Memory B cell (primary cell): ENCODE measurements around the gene CD86.
A peak's percentile ranks its signal among the peaks of the same experiment; 100 is the strongest.
"Not testable (repeated sequence)": the region's sequence is repeated elsewhere in the genome, so short reads cannot be mapped to it uniquely, and the experiment has no call there.

ENCODE experiments used
- ATAC-seq: fragments of 150-1000 bp; cut with Tn5 transposase; 2 replicates; pipeline ENCODE4 v1.10.0; 2021; ENCODE audit warnings: low read depth, mild to moderate bottlenecking, moderate library complexity
- DNase-seq, 2 donors: peaks; one replicate each; pipeline ENCODE4 v3.0.0; 2022; ENCODE audit warnings: low spot score in 2 of 2
- H3K27ac Mint-ChIP-seq: one replicate; pipeline ENCODE4 v1.8.0; 2022; ENCODE audit warnings: mild to moderate bottlenecking, moderate library complexity, mixed read lengths
- H3K27me3 Mint-ChIP-seq: one replicate; pipeline ENCODE4 v1.8.0; 2022; ENCODE audit warnings: mixed read lengths
- H3K36me3 Mint-ChIP-seq: one replicate; pipeline ENCODE4 v1.8.0; 2022; ENCODE audit warnings: mild to moderate bottlenecking, mixed read lengths
- H3K4me1 Mint-ChIP-seq: one replicate; pipeline ENCODE4 v1.8.0; 2022; ENCODE audit warnings: mixed read lengths
- H3K4me3 Mint-ChIP-seq: one replicate; pipeline ENCODE4 v1.8.0; 2022; ENCODE audit warnings: mild to moderate bottlenecking, moderate library complexity, mixed read lengths
- H3K9me3 Mint-ChIP-seq: one replicate; pipeline ENCODE4 v1.8.0; 2022; ENCODE audit warnings: mixed read lengths

CD86 gene

DNA sequence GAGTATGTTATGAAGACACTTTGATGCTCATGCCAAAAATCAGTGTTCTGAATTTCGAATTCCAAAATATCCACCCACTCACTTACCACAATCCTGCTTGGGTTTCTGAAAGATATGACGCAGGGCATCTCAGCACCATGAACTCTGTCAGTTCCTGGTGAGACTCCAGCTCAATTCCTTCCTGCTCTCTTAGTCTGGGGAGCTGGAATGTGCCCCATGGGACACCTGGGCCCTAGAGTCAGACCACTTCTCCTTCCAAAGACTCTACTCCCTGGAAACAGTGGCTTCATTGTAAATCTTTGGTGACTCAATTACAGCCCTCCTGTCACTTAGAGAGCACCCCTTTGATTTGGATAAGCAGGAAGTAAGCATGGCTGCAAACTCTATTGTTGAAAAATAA lies 50.5 kb downstream of the CD86 start:
- no peaks in the 10 kb centered on the region for H3K9me3 Mint-ChIP-seq
- H3K27ac Mint-ChIP-seq = no peak overlapping the region
- no peaks in the 10 kb centered on the region for H3K27me3 Mint-ChIP-seq
- DNase-seq (no peak), ATAC-seq (no peak)
- H3K36me3 Mint-ChIP-seq = peaks cover 16% of the 10 kb centered on the region
- peaks cover 17% of the 10 kb centered on the region for H3K4me1 Mint-ChIP-seq
- no peak overlapping the region for H3K4me3 Mint-ChIP-seq

DNA sequence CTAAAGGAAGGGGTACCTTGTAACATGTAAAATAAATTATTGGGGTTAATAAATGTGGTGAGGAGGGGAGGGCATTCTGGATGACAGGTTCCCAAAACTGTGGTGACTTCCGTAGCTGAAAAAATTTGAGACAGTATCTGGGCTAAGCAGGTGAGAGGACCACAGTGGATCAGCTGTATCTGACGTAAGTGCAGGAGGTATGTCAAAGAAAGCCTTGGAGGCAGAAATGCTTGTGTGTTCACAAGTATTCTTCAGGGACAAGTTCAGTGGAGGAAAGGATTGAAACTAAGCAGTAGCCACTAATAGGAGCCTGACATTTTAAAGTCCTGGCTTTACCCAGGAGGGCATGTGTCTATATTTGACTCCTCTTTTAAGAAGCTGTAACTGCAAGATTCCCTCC lies 52.0 kb downstream of the CD86 start:
- H3K36me3 Mint-ChIP-seq = peaks cover 22% of the 10 kb centered on the region
- H3K4me3 Mint-ChIP-seq = no peak overlapping the region
- peaks cover 9% of the 10 kb centered on the region for H3K4me1 Mint-ChIP-seq
- DNase-seq = no peak
- H3K27ac Mint-ChIP-seq = no peak overlapping the region
- no peaks in the 10 kb centered on the region for H3K9me3 Mint-ChIP-seq
- ATAC-seq = no peak
- H3K27me3 Mint-ChIP-seq = no peaks in the 10 kb centered on the region

DNA sequence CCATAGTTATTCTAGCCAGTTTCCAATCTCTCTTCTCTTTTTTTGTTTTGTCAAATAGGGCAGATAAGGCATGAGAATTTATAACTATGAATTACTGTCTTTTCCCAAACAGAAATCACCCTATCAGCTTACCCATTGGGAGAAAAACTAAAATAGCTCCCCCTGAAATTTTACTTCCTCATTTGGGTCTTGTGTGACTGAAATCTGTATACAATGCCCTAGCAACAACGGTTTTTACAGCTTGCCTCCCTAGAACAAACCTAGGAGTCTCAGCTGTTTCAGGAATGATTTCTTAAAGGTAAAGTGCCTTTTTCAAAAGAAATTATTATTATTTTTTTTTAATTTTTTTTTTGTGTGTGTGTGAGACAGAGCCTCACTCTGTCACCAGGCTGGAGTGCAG lies 56.8 kb downstream of the CD86 start:
- Mint-ChIP-seq H3K27ac (no peak overlapping the region), H3K27me3 (no peaks in the 10 kb centered on the region), H3K9me3 (no peaks in the 10 kb centered on the region), H3K36me3 (peaks cover 18% of the 10 kb centered on the region), H3K4me1 (peaks cover 8% of the 10 kb centered on the region), H3K4me3 (no peak overlapping the region)
- ATAC-seq (peak; percentile 52), DNase-seq (no peak)

DNA sequence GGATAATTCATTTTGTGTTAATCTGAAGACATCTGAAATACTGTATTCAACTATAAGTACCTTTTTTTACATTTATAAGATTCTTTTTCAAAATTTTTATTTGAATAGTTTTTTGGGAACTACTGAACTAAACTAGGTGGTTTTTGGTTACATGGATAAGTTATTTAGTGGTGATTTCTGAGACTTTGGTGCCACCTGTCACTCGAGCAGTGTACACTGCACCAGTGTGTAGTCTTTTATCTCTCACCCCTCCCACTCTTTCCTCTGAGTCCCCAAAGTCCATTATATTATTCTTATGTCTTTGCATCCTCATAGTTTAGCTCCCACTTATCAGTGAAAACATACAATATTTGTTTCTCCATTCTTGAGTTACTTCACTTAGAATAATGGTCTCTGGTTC lies 57.6 kb downstream of the CD86 start:
- Mint-ChIP-seq H3K36me3 (peaks cover 17% of the 10 kb centered on the region), H3K27ac (no peak overlapping the region), H3K27me3 (no peaks in the 10 kb centered on the region), H3K4me1 (peaks cover 8% of the 10 kb centered on the region), H3K9me3 (no peaks in the 10 kb centered on the region), H3K4me3 (no peak overlapping the region)
- DNase-seq (no peak), ATAC-seq (no peak)

DNA sequence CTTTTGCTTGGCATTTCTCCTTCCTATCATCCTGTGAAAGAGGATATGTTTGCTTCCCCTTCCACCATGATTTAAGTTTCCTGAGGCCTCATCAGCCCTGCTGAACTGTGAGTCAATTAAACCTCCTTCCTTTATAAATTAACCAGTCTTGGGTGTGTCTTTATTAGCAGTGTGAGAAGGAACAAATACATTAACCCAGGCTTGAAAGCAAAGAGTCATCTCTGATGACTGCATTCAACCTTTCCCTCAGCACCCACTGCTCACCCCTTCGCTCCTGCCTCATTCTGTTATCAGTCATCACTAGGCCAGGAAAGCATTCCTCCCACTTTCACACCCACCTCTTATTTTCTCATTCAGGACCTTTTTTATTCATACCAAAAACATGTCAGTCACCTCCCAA lies 68.7 kb downstream of the CD86 start:
- H3K9me3 Mint-ChIP-seq = peaks cover 17% of the 10 kb centered on the region
- no peak overlapping the region for H3K27ac Mint-ChIP-seq
- H3K27me3 Mint-ChIP-seq = no peaks in the 10 kb centered on the region
- H3K4me1 Mint-ChIP-seq = no peaks in the 10 kb centered on the region
- no peak overlapping the region for H3K4me3 Mint-ChIP-seq
- peaks cover 42% of the 10 kb centered on the region for H3K36me3 Mint-ChIP-seq
- ATAC-seq (no peak), DNase-seq (no peak)

DNA sequence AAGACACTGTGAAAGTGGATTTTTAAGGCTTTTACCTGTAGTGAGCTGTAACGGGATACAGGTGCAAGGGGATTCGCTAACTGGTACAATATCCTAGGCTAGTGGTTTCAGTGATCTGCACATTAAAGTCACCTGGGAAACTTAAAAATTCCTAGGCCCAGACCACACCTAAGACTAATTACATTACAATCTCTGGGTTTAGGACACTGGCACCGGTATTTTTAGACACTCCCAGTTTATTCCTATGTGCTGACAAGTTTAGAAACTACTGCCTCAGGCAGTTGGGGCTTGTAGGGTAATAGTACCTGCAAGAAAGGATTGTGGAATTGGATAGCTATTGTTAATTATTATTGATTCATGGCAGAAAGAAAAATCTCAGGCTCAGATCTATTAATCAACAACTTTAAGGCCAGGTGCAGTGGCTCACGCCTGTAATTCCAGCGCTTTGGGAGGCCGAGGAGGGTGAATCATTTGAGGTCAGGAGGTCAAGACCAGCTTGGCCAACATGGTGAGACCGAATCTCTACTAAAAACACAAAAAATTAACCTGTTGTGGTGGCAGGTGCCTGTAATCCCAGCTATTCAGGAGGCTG lies 77.9 kb downstream of the CD86 start:
- no peaks in the 10 kb centered on the region for H3K4me1 Mint-ChIP-seq
- no peak for DNase-seq
- no peak overlapping the region for H3K27ac Mint-ChIP-seq
- no peak for ATAC-seq
- peaks cover 2% of the 10 kb centered on the region for H3K9me3 Mint-ChIP-seq
- H3K36me3 Mint-ChIP-seq = no peaks in the 10 kb centered on the region
- no peak overlapping the region for H3K4me3 Mint-ChIP-seq
- no peaks in the 10 kb centered on the region for H3K27me3 Mint-ChIP-seq

DNA sequence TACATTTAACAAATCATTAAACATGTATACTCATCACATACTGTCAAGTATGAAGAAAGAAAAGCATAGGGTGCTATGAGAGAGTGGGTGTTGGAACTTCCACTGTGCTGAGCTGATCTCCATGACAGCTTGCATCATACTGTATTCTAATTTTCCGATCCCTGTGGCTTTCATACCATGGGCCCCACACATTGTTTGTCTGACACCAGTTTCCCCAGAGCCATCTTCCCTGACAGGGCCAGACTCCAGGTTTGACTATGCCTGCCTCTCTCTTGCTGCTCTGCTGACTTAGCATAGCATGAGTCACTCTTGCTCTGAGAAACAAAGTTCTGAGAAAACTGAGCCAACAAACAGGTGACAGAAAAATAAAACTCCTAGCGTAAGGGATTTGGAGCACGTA lies 91.3 kb downstream of the CD86 start:
- DNase-seq = no peak
- no peaks in the 10 kb centered on the region for H3K27me3 Mint-ChIP-seq
- no peak overlapping the region for H3K27ac Mint-ChIP-seq
- ATAC-seq = no peak
- no peaks in the 10 kb centered on the region for H3K4me1 Mint-ChIP-seq
- H3K36me3 Mint-ChIP-seq = peaks cover 3% of the 10 kb centered on the region
- H3K9me3 Mint-ChIP-seq = no peaks in the 10 kb centered on the region
- no peak overlapping the region for H3K4me3 Mint-ChIP-seq

DNA sequence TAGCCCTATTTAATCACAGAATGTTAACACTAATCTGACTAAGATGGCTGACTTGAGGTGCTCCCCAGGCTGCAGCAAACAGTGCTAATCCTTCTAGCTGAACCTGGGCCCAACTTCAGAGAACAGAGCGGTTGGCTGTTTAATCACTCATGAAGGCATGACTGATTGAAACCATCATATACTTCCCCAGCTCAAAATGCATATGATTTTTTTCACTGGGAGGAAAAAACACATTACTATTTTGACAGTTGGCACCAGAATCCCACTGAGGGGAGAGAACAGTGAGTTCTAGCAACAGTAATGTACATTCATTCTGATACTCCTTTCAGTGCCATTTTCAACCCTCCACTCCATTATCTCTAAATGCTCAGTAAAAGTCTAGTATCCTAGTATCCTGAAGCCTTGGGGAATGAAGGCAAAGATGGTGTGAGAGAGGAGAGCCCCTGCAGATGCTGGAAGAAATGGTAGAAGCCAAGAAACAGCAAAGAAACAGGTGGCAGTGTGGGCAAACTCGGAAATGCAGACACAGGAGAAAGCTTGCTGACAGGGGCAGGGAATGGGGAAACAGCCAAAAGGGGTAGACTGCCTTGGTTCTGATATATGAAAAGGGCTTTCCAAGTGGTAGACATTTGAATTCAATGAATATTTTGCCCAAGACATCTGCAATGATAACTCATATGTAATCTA lies 93.9 kb downstream of the CD86 start:
- H3K27ac Mint-ChIP-seq = no peak overlapping the region
- no peaks in the 10 kb centered on the region for H3K4me1 Mint-ChIP-seq
- H3K27me3 Mint-ChIP-seq = no peaks in the 10 kb centered on the region
- peaks cover under 1% of the 10 kb centered on the region for H3K36me3 Mint-ChIP-seq
- DNase-seq (no peak), ATAC-seq (no peak)
- no peaks in the 10 kb centered on the region for H3K9me3 Mint-ChIP-seq
- no peak overlapping the region for H3K4me3 Mint-ChIP-seq

DNA sequence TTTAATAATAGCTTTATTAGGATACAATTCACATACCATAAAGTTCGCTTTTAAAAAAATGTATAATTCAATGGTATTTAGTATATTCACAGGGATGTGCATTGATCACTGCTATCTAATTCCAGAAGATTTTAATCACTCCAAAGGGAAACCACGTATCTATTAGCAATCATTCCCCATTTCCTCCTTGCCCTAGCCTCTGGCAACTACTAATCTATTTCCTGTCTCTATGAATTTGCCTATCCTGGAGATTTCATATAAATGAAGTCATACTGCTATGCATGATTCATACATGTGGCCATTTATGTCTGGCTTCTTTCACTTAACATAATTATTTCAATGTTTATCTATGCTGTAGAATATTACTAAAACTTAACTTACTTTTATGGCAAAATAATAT lies 96.3 kb downstream of the CD86 start:
- no peak overlapping the region for H3K27ac Mint-ChIP-seq
- H3K36me3 Mint-ChIP-seq = peaks cover 3% of the 10 kb centered on the region
- ATAC-seq (no peak), DNase-seq (no peak)
- H3K4me3 Mint-ChIP-seq = no peak overlapping the region
- peaks cover 7% of the 10 kb centered on the region for H3K9me3 Mint-ChIP-seq
- H3K27me3 Mint-ChIP-seq = no peaks in the 10 kb centered on the region
- no peaks in the 10 kb centered on the region for H3K4me1 Mint-ChIP-seq

DNA sequence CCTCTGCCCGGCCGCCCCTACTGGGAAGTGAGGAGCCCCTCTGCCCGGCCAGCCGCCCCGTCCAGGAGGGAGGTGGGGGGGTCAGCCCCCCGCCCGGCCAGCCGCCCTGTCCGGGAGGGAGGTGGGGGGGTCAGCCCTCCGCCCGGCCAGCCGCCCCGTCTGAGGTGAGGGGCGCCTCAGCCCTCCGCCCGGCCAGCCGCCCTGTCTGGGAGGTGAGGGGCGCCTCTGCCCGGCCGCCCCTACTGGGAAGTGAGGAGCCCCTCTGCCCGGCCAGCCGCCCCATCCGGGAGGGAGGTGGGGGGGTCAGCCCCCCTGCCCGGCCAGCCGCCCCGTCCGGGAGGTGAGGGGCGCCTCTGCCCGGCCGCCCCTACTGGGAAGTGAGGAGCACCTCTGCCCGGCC lies 109.8 kb downstream of the CD86 start:
- DNase-seq, ATAC-seq, H3K27ac Mint-ChIP-seq, H3K4me1 Mint-ChIP-seq, H3K4me3 Mint-ChIP-seq, H3K36me3 Mint-ChIP-seq, H3K27me3 Mint-ChIP-seq: not testable (repeated sequence)
- H3K9me3 Mint-ChIP-seq = peaks cover 12% of the 10 kb centered on the region

DNA sequence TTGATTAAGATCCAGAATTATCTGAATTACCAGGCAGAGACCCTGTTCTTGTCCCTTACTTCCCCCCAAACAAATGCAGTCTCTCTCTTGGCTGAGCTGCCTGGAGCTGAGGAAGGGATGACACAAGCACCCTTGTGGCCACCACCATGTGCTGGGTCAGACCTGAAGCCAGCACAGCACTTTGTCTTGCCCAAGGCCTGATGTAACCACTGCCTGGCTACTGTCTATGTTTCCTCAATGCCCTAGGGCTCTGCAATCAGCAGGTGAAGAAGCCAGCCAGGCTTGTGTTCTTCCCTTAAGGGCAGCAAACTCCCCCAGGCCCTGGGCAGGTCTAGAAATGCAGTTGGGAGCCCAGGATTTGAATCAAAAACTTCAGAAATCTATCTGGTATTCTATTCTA lies 112.5 kb downstream of the CD86 start:
- H3K36me3 Mint-ChIP-seq = peaks cover 2% of the 10 kb centered on the region
- peaks cover 2% of the 10 kb centered on the region for H3K27me3 Mint-ChIP-seq

DNA sequence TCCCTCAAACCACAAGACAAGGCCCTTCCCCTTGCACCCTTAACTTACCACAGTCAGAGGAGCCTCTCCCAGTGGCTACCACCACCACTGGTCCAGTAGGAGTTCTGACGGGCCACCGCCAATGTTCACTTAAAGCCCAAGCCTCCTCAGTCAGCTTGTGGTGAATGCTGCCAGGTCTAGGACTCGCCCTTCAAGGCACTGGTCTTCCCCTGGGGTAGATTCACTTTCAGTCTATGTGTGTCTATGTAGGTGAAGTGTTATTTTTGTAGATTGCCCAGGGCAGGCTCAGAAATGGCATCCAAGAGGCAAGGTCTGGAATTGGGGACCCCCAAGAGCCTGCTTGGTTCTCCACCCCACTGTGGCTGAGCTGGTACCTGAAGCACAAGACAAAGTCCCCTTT lies 112.9 kb downstream of the CD86 start:
- Mint-ChIP-seq H3K4me1 (no peaks in the 10 kb centered on the region), H3K27ac (no peak overlapping the region), H3K36me3 (peaks cover 5% of the 10 kb centered on the region), H3K9me3 (peaks cover 7% of the 10 kb centered on the region), H3K27me3 (peaks cover 4% of the 10 kb centered on the region), H3K4me3 (no peak overlapping the region)
- no peak for ATAC-seq
- DNase-seq = no peak

More for the DNA sequence above, 112.5 kb downstream of the CD86 start:
- H3K27ac Mint-ChIP-seq = no peak overlapping the region
- no peak for ATAC-seq
- H3K4me1 Mint-ChIP-seq = no peaks in the 10 kb centered on the region
- DNase-seq = no peak
- H3K4me3 Mint-ChIP-seq = no peak overlapping the region
- H3K9me3 Mint-ChIP-seq = peaks cover 4% of the 10 kb centered on the region

DNA sequence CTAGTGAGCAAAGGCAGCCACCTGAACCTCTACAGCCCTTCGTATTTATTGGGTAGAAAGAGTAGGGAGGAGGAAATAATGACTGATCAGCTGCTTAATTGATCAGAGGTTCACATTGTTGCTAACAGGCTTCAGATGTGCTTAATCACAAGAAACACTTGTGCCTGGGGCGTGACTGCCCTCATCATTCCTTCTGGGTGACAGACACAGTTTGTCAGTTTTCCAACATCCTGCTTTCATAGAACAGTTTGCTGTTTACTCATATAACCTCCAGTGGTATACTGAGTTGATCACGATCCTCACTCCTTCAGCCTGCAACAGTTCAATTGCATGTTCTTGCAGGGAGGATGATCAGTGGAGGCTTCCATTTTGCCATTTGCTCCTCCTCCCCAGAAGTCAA lies 114.7 kb downstream of the CD86 start:
- Mint-ChIP-seq H3K4me1 (no peaks in the 10 kb centered on the region), H3K27ac (no peak overlapping the region), H3K27me3 (peaks cover 4% of the 10 kb centered on the region), H3K36me3 (peaks cover 5% of the 10 kb centered on the region), H3K4me3 (no peak overlapping the region), H3K9me3 (peaks cover 7% of the 10 kb centered on the region)
- ATAC-seq (no peak), DNase-seq (no peak)
